HS-27A (cell line): ENCODE data around the gene ADM5.

Source experiments
- DNase-seq: peaks from one replicate; pipeline ENCODE4 v3.0.0-alpha.2; 2012; ENCODE audit warnings: low read depth, missing footprints

ADM5 gene

GRCh38 chr19:49680421-49681351 lies 8.7 kb upstream of the ADM5 start:
- DNase-seq = no peak

- no peak for DNase-seq
Observed at GRCh38 chr19:49681830-49682229, 7.6 kb upstream of the ADM5 start.

DNA sequence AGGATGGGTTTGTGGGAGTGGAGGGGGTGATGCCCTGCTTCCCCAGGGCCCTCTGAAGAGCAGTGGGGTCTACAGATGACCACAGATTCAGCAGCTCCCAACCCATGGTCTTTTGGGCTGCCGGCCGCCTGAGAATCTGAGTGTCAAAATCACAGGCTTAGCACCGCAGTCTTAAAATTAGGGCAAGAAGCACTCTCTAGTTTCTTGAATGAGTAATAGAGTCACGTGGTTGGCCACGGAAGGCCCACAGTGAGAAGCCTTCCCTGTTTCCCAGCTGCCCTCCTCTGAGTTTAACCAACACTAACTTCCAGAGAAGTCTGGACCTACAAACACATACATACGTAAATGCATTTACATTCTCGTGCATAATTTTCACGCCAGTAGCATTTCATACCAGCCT lies 7.1 kb upstream of the ADM5 start:
- DNase-seq = no peak

- DNase-seq = no peak
Observed at GRCh38 chr19:49683814-49684250, 5.6 kb upstream of the ADM5 start.

GRCh38 chr19:49684251-49684982 lies 5.0 kb upstream of the ADM5 start:
- no peak for DNase-seq

GRCh38 chr19:49684983-49685553 lies 4.3 kb upstream of the ADM5 start:
- no peak for DNase-seq

DNA sequence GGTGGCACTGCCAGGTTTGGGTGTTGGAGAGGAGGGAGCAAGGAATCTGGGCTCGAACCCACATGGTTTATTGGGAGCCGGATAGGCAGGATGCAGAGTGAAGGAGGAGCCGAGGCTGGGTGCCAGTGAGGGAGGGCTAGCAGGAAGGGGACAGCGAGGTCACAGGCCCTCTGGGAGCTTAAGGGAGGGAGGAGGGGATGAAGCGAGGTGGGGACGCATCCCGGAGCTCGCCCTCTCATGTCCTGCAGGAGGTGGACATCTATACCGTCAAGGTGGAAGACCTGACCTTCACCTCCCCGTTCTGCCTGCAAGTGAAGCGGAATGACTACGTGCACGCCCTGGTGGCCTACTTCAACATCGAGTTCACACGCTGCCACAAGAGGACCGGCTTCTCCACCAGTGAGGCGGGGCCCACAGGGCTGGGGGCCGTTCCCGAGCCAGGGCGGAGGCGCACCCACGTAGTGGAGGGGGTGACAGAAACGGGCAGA lies 3.5 kb upstream of the ADM5 start:
- no peak for DNase-seq

DNA sequence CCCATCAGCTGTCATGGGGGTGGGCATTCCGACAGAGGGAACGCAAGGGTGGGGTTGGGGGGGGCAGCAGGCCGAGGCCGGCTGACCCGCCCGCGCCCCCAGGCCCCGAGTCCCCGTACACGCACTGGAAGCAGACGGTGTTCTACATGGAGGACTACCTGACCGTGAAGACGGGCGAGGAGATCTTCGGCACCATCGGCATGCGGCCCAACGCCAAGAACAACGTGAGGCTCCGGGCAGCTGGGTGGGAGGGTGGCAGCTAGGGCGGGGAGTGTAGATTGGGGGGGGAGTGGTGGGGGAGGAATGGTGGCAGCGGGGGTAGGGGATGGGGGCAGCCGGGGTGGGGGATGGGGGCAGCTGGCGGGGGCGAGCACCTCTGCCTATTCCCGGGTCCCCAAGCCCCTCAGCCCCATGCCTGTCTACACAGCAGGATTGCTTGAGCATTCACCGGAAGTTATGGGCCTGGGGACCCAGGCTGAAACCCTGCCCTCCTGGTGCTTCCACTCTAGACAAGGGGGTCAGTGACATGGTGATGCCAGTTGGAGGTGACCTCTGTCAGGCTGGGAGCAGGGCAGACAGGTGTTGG lies 2.8 kb upstream of the ADM5 start:
- no peak for DNase-seq

DNA sequence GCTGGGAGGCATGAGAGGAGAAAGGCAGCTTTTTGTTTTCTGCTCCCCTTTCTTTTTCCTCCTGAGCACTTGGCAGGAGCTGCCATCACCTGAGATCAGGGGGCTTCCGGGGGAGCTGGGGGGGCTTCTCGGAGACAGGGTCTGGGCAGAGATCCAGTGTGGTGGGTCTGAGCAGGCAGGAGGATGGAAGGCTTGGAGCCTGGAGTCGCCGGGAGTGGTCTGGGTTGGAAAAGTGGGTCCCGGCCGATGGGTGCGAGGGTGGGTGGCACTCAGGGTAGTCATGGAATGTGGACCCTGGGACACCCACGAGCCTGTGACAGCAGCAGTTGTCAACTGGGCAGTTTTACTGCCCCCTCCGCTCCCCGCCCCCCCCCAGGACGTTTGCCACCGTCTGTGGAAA lies 2.2 kb upstream of the ADM5 start:
- no peak for DNase-seq

DNA sequence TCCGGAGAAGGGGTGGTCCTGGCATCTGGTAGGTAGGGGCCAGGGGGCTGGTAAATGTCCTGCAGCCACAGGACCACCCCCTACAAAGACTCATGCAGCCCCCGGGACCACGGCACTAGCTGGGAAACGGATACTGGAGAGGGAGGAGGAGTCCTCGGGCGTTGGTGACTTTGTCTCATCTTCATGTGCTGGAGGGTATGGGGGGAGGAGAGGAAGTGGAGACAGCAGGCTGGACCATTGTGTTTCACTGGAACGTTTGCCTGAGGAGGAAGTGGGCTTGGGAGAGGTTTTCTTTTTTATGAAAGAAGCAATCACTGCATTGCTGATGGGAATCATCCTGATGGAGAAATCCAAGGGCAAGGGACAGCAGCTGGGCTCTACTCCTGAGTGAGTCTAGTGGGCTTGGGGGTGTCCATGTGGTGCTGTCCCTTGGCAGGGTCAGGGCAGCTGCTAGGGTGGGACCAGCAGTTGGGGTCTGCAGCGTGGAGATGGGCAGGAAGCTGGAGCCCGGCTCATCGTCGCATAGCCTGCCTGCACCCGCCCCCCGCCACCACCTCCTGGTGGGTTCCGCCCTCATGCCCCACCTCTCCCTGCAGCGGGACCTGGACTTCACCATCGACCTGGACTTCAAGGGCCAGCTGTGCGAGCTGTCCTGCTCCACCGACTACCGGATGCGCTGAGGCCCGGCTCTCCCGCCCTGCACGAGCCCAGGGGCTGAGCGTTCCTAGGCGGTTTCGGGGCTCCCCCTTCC lies 1.7 kb upstream of the ADM5 start:
- no peak for DNase-seq

GRCh38 chr19:49688531-49689132 lies 762 bp upstream of the ADM5 start:
- DNase-seq = no peak

- no peak for DNase-seq
Observed at GRCh38 chr19:49690079-49690655, 773 bp downstream of the ADM5 start.

- DNase-seq = peak; percentile 90
Observed at GRCh38 chr19:49690656-49691242, 1.4 kb downstream of the ADM5 start, which contains the start of gene CPT1C. Gene CPT1C, plus strand, starts transcription at chr19:49691116. Its CDS starts 1,137 bp downstream, at chr19:49692253.

GRCh38 chr19:49691243-49692146 lies 2.1 kb downstream of the ADM5 start:
- DNase-seq = peak; percentile 77

GRCh38 chr19:49692147-49692506 lies 2.7 kb downstream of the ADM5 start:
- DNase-seq = no peak

GRCh38 chr19:49696115-49696514 lies 6.7 kb downstream of the ADM5 start:
- no peak for DNase-seq

GRCh38 chr19:49696865-49697264 lies 7.5 kb downstream of the ADM5 start:
- DNase-seq = no peak

DNA sequence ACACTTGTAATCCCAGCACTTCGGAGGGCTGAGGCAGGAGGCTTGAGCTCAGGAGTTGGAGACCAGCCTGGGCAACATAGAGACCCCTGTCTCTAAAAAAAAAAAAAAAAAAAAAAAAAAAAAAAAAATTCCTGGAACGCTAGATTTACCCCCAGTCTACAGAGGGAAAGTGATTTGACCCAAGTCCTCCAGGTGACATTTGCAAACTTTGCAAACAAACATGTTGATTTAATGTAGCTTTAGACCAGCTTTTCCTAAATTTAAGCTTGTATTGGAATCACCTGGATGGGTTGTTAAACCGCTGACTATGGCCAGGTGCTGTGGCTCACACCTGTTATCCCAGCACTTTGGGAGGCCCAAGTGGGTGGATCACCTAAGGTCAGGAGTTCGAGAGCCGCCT lies 10.0 kb downstream of the ADM5 start:
- DNase-seq = no peak

DNA sequence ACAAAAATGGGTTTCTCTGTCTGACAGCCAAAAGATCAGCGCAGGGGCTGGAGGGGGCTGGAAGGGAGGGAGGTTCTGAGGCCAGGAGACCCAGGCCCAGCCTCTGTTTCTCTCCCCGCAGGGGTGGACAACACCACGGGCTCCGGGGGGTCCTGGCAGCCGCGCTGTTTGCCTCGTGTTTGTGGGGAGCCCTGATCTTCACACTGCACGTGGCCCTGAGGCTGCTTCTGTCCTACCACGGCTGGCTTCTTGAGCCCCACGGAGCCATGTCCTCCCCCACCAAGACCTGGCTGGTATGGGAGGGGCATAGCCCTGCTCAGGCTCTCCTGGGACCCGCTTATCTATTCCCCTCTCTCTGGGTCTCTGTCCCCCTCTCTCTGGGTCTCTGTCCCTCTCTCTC lies 11.2 kb downstream of the ADM5 start:
- DNase-seq = no peak
